ENCODE measurements around the gene CDH13. TPM values are rescaled to one million over a fixed set of nuclear protein-coding genes. Genes with fewer than 3 reads are reported as not detected.
"Not testable (repeated sequence)": the region's sequence is repeated elsewhere in the genome, so short reads cannot be mapped to it uniquely, and the experiment has no call there.

The CDH13 gene
- total RNA-seq, 1 donor from 2014 or later, result 46.4 TPM

- H3K4me1 Mint-ChIP-seq (ENCODE audit: unreplicated experiment), result peaks cover 11% of the 10 kb centered on the region
- H3K9me3 Mint-ChIP-seq, result no peaks in the 10 kb centered on the region
- TF ChIP-seq, protein P1, sequence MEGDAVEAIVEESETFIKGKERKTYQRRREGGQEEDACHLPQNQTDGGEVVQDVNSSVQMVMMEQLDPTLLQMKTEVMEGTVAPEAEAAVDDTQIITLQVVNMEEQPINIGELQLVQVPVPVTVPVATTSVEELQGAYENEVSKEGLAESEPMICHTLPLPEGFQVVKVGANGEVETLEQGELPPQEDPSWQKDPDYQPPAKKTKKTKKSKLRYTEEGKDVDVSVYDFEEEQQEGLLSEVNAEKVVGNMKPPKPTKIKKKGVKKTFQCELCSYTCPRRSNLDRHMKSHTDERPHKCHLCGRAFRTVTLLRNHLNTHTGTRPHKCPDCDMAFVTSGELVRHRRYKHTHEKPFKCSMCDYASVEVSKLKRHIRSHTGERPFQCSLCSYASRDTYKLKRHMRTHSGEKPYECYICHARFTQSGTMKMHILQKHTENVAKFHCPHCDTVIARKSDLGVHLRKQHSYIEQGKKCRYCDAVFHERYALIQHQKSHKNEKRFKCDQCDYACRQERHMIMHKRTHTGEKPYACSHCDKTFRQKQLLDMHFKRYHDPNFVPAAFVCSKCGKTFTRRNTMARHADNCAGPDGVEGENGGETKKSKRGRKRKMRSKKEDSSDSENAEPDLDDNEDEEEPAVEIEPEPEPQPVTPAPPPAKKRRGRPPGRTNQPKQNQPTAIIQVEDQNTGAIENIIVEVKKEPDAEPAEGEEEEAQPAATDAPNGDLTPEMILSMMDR (conservative IDR thresholded peaks at IDR 0.05), result no peak
- no peaks in the 10 kb centered on the region for H3K36me3 Mint-ChIP-seq
- no peaks in the 10 kb centered on the region for H3K27me3 Mint-ChIP-seq
- no peak for DNase-seq (ENCODE audit: extremely low spot score, unreplicated experiment)
- no peak overlapping the region for H3K4me3 Mint-ChIP-seq
- no peak overlapping the region for H3K27ac Mint-ChIP-seq
These were observed 299.7 kb downstream of the CDH13 start for GRCh38 chr16:82926500-82926899.

- H3K27ac Mint-ChIP-seq; H3K4me1 Mint-ChIP-seq (ENCODE audit: unreplicated experiment); H3K27me3 Mint-ChIP-seq; H3K36me3 Mint-ChIP-seq; DNase-seq (ENCODE audit: extremely low spot score, unreplicated experiment); H3K4me3 Mint-ChIP-seq: not testable (repeated sequence)
- H3K9me3 Mint-ChIP-seq, result peaks cover 12% of the 10 kb centered on the region
These were observed 307.2 kb downstream of the CDH13 start for GRCh38 chr16:82933933-82934332.

DNA sequence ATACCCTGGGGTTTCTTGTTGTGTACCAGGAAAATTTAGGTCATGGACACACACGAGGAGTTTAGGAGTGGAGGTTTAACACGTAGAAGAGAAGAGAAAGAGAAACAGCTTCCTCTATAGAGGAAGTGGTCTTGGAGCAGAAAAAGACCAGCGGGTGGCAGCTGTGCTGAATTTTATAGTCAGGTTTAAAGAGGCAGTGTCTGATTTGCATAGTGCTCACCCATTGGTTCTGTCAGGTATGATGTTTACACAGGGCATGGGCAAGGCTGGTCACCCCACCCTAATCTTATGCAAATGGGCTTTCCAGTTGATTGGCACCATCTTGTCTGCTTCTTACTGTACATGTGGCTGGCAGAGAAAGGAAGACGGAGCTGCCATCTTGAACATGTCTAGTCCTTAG lies 309.0 kb downstream of the CDH13 start:
- H3K9me3 Mint-ChIP-seq, result peaks cover 12% of the 10 kb centered on the region
- TF ChIP-seq, protein P1 (conservative IDR thresholded peaks at IDR 0.05), result no peak
- DNase-seq (ENCODE audit: extremely low spot score, unreplicated experiment), result no peak
- H3K4me1 Mint-ChIP-seq (ENCODE audit: unreplicated experiment), result peaks cover 3% of the 10 kb centered on the region
- H3K4me3 Mint-ChIP-seq, result no peak overlapping the region
- H3K27ac Mint-ChIP-seq, result no peak overlapping the region
- no peaks in the 10 kb centered on the region for H3K36me3 Mint-ChIP-seq
- H3K27me3 Mint-ChIP-seq, result peaks cover 3% of the 10 kb centered on the region

DNA sequence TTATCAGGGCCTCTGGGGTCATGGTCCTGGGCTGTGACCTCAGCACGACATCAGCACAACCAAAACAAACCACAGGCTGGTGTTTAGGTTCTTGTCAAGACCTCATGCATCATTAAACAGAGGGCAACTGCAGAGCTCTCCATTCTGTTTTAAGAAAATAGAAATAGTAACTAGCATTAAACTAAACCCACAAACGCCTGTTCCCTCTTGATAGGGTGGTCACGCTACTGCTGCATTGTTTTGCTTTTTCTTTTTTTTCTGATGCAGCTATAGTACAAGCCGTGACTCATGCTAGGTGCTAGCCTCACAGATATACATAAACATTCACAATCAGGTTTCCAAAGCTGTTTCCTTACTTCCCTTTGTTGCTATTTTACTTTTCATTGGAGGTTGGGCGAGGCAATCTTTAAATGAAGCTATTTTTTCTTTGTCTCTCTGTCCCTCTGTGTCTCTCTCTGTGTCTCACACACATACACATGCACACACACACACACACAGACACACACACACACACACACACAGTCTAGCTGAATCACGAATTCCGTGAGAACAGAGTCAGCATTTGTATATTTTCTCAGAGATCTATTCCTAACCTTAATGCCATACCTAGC lies 310.3 kb downstream of the CDH13 start:
- DNase-seq (ENCODE audit: extremely low spot score, unreplicated experiment), result no peak
- Mint-ChIP-seq H3K27ac (no peak overlapping the region), H3K36me3 (no peaks in the 10 kb centered on the region), H3K4me1 (ENCODE audit: unreplicated experiment) (no peaks in the 10 kb centered on the region), H3K4me3 (no peak overlapping the region), H3K27me3 (peaks cover 3% of the 10 kb centered on the region), H3K9me3 (peaks cover 8% of the 10 kb centered on the region)
- TF ChIP-seq, protein P1 (conservative IDR thresholded peaks at IDR 0.05), result no peak

GRCh38 chr16:82937926-82938520 lies 311.3 kb downstream of the CDH13 start:
- Mint-ChIP-seq H3K27ac (no peak overlapping the region), H3K4me3 (no peak overlapping the region), H3K27me3 (peaks cover 3% of the 10 kb centered on the region), H3K4me1 (ENCODE audit: unreplicated experiment) (no peaks in the 10 kb centered on the region), H3K36me3 (no peaks in the 10 kb centered on the region), H3K9me3 (peaks cover 7% of the 10 kb centered on the region)
- TF ChIP-seq, protein P1 (conservative IDR thresholded peaks at IDR 0.05), result no peak
- no peak for DNase-seq (ENCODE audit: extremely low spot score, unreplicated experiment)

- Mint-ChIP-seq H3K4me3 (no peak overlapping the region), H3K27ac (no peak overlapping the region), H3K27me3 (peaks cover 2% of the 10 kb centered on the region), H3K9me3 (no peaks in the 10 kb centered on the region), H3K4me1 (ENCODE audit: unreplicated experiment) (no peaks in the 10 kb centered on the region), H3K36me3 (no peaks in the 10 kb centered on the region)
- no peak for DNase-seq (ENCODE audit: extremely low spot score, unreplicated experiment)
- TF ChIP-seq, protein P1 (conservative IDR thresholded peaks at IDR 0.05), result no peak
These were observed 316.6 kb downstream of the CDH13 start for GRCh38 chr16:82943371-82943770.
